Colon (tissue), 2 donors: Measurements from ENCODE around the gene COL4A2.

Experiments
- FAIRE-seq: peaks from 2 replicates; lab custom pipeline; 2012; peaks lifted over from hg19 to GRCh38; lab: Jason Lieb, UNC
- donor health status: control.
- donor health status: control.

COL4A2 gene

GRCh38 chr13:110323172-110323891 is 16.2 kb downstream of the COL4A2 start:
- no peak for FAIRE-seq

- no peak for FAIRE-seq
These were observed 17.1 kb downstream of the COL4A2 start for GRCh38 chr13:110324026-110324749.

GRCh38 chr13:110326263-110326904 is 19.3 kb downstream of the COL4A2 start:
- no peak for FAIRE-seq

- FAIRE-seq, result no peak
These were observed 20.1 kb downstream of the COL4A2 start for GRCh38 chr13:110327051-110327721.

- FAIRE-seq, result no peak
These were observed 21.5 kb downstream of the COL4A2 start for GRCh38 chr13:110328573-110328972.

- no peak for FAIRE-seq
These were observed 22.2 kb downstream of the COL4A2 start for GRCh38 chr13:110329258-110329657.

- FAIRE-seq, result no peak
These were observed 22.8 kb downstream of the COL4A2 start for GRCh38 chr13:110329798-110330461.

GRCh38 chr13:110330491-110331011 is 23.5 kb downstream of the COL4A2 start:
- no peak for FAIRE-seq

GRCh38 chr13:110331362-110331761 is 24.3 kb downstream of the COL4A2 start:
- FAIRE-seq, result no peak

- FAIRE-seq, result no peak
These were observed 25.7 kb downstream of the COL4A2 start for GRCh38 chr13:110332750-110333149.

GRCh38 chr13:110333837-110334236 is 26.8 kb downstream of the COL4A2 start:
- no peak for FAIRE-seq

- FAIRE-seq, result no peak
These were observed 27.2 kb downstream of the COL4A2 start for GRCh38 chr13:110334256-110334655.

- FAIRE-seq, result no peak
These were observed 27.9 kb downstream of the COL4A2 start for GRCh38 chr13:110334841-110335490.

GRCh38 chr13:110336108-110336507 is 29.0 kb downstream of the COL4A2 start:
- FAIRE-seq, result no peak

GRCh38 chr13:110336681-110337080 is 29.6 kb downstream of the COL4A2 start:
- FAIRE-seq, result no peak

GRCh38 chr13:110337247-110337646 is 30.2 kb downstream of the COL4A2 start:
- FAIRE-seq, result no peak

- no peak for FAIRE-seq
These were observed 31.5 kb downstream of the COL4A2 start for GRCh38 chr13:110338441-110339101.

- FAIRE-seq, result no peak
These were observed 32.2 kb downstream of the COL4A2 start for GRCh38 chr13:110339263-110339662.

GRCh38 chr13:110339975-110340550 is 33.0 kb downstream of the COL4A2 start:
- FAIRE-seq, result no peak

GRCh38 chr13:110340812-110341444 is 33.8 kb downstream of the COL4A2 start:
- no peak for FAIRE-seq
